CD4-positive, alpha-beta memory T cell (primary cell): ENCODE data around the gene TIAL1. TPM values are rescaled to one million over a fixed set of nuclear protein-coding genes. Genes with fewer than 3 reads are reported as not detected.

Experiments used
- CTCF ChIA-PET: fragments of 350-600 bp; sonication (Branson Sonifier 250); formaldehyde crosslinking; loops from one replicate; lab custom pipeline; 2021; ENCODE audit warnings: inconsistent platforms; ENCODE audit not compliant: partially characterized antibody; lab: Charles Lee
- POLR2A ChIA-PET: fragments of 350-600 bp; sonication (Branson Sonifier 250); formaldehyde crosslinking; loops from one replicate; lab custom pipeline; 2021; ENCODE audit not compliant: partially characterized antibody; lab: Charles Lee
- DNase-seq, 5 donors: peaks; one replicate each; pipeline versions ENCODE4 v3.0.0 to v3.0.0-alpha.2; 2020 to 2022; ENCODE audit warnings: mixed read lengths in 1 of 5
- H3K27ac ChIP-seq: one replicate; pipeline ENCODE4 v1.7.0; 2013; ENCODE audit warnings: low read depth, low read length
- H3K27me3 ChIP-seq: 2 replicates; pipeline ENCODE4 v1.7.0; 2013; ENCODE audit warnings: mild to moderate bottlenecking, low read length, moderate library complexity; ENCODE audit not compliant: insufficient read depth
- H3K36me3 ChIP-seq: 2 replicates; pipeline ENCODE4 v1.7.0; 2013; ENCODE audit warnings: mild to moderate bottlenecking, low read length, moderate library complexity; ENCODE audit not compliant: insufficient read depth
- H3K4me1 ChIP-seq: 2 replicates; pipeline ENCODE4 v1.7.0; 2013; ENCODE audit warnings: mild to moderate bottlenecking, low read length, moderate library complexity; ENCODE audit not compliant: insufficient read depth
- H3K4me3 ChIP-seq, 2 donors: one replicate each; pipeline ENCODE4 v1.7.0; 2013; ENCODE audit warnings: low read length in 2 of 2, mild to moderate bottlenecking in 1 of 2
- H3K9me3 ChIP-seq, 2 donors: one replicate each; pipeline ENCODE4 v1.7.0; 2013; ENCODE audit warnings: low read length in 2 of 2, control low read depth in 1 of 2; ENCODE audit not compliant: control insufficient read depth in 1 of 2
- H3K27ac Mint-ChIP-seq, 7 donors: one replicate each; pipeline ENCODE4 v1.8.0; 2020 to 2021; ENCODE audit warnings: mixed read lengths in 7 of 7, mild to moderate bottlenecking in 6 of 7, inconsistent platforms in 3 of 7, moderate library complexity in 3 of 7
- H3K27me3 Mint-ChIP-seq, 2 donors: one replicate each; pipeline ENCODE4 v1.8.0; 2020 to 2021; ENCODE audit warnings: mixed read lengths in 2 of 2
- H3K36me3 Mint-ChIP-seq, 2 donors: one replicate each; pipeline ENCODE4 v1.8.0; 2020 to 2021; ENCODE audit warnings: mixed read lengths in 2 of 2, inconsistent platforms in 1 of 2, mild to moderate bottlenecking in 1 of 2
- H3K4me1 Mint-ChIP-seq, 4 donors: one replicate each; pipeline ENCODE4 v1.8.0; 2020 to 2021; ENCODE audit warnings: mixed read lengths in 4 of 4, mild to moderate bottlenecking in 1 of 4
- H3K4me3 Mint-ChIP-seq, 8 donors: one replicate each; pipeline ENCODE4 v1.8.0; 2020 to 2021; ENCODE audit warnings: mixed read lengths in 8 of 8, mild to moderate bottlenecking in 7 of 8, moderate library complexity in 6 of 8, inconsistent platforms in 3 of 8
- H3K9me3 Mint-ChIP-seq, 8 donors: one replicate each; pipeline ENCODE4 v1.8.0; 2020 to 2021; ENCODE audit warnings: mixed read lengths in 8 of 8, mild to moderate bottlenecking in 5 of 8, inconsistent platforms in 3 of 8, moderate library complexity in 1 of 8
- intact Hi-C: fragments of 100-400 bp; cut with micrococcal nuclease; formaldehyde crosslinking; loops from one replicate; pipeline ENCODE4 v1.15.1; 2023
- polyA plus RNA-seq, 2 donors: library from polyadenylated mRNA; unstranded; fragments of 300-500 nt; fragmentation: Illumina TruSeq; gene quantifications; one replicate each; pipeline ENCODE4 v1.2.3, GENCODE V29; 2021
- total RNA-seq, 2 experiments: library from RNA; stranded (reverse); gene quantifications; one replicate each; pipeline ENCODE4 v1.2.3, GENCODE V29; 2021

TIAL1 gene
- total and polyA plus RNA-seq, 4 experiments from 2014 or later = 8.8 to 212 (median 107) TPM

- no peak overlapping the region for H3K4me3 ChIP-seq
- H3K27ac ChIP-seq = no peak overlapping the region
- Mint-ChIP-seq H3K9me3 (no peaks in the 10 kb centered on the region), H3K36me3 (no peaks in the 10 kb centered on the region), H3K4me1 (peaks cover 0 to 1% (median 0%) of the 10 kb centered on the region in 4 donors), H3K4me3 (no peak overlapping the region), H3K27ac (no peak overlapping the region), H3K27me3 (no peaks in the 10 kb centered on the region)
- H3K4me1 ChIP-seq = no peaks in the 10 kb centered on the region
- ChIA-PET CTCF (no interaction called here), POLR2A (no interaction called here)
- H3K36me3 ChIP-seq = no peaks in the 10 kb centered on the region
- no peak for DNase-seq
- no peaks in the 10 kb centered on the region for H3K9me3 ChIP-seq
- intact Hi-C loops = no loop called here
- no peaks in the 10 kb centered on the region for H3K27me3 ChIP-seq
Measured at GRCh38 chr10:119550827-119551226, 45.9 kb downstream of the TIAL1 start.

- CTCF ChIA-PET = interaction anchor here (0.7 kb wide), 2 partner anchors 14 to 350 kb away, joined by 3 to 5 read pairs; no protein-coding TSS in a partner anchor
- no peaks in the 10 kb centered on the region for H3K9me3 Mint-ChIP-seq
- no peak overlapping the region for H3K27ac ChIP-seq
- no peaks in the 10 kb centered on the region for H3K36me3 ChIP-seq
- peaks cover 0 to 1% (median 0%) of the 10 kb centered on the region in 4 donors for H3K4me1 Mint-ChIP-seq
- H3K4me1 ChIP-seq = no peaks in the 10 kb centered on the region
- no peaks in the 10 kb centered on the region for H3K27me3 ChIP-seq
- no peaks in the 10 kb centered on the region for H3K36me3 Mint-ChIP-seq
- intact Hi-C loops = no loop called here
- no peak overlapping the region for H3K4me3 Mint-ChIP-seq
- H3K9me3 ChIP-seq = no peaks in the 10 kb centered on the region
- no peak overlapping the region for H3K4me3 ChIP-seq
- no peak for DNase-seq
- POLR2A ChIA-PET = no interaction called here
- peak overlapping the region in 1 of 7 donors; percentile 25 for H3K27ac Mint-ChIP-seq
- H3K27me3 Mint-ChIP-seq = no peaks in the 10 kb centered on the region
Measured at GRCh38 chr10:119549247-119549999, 47.3 kb downstream of the TIAL1 start.

DNA sequence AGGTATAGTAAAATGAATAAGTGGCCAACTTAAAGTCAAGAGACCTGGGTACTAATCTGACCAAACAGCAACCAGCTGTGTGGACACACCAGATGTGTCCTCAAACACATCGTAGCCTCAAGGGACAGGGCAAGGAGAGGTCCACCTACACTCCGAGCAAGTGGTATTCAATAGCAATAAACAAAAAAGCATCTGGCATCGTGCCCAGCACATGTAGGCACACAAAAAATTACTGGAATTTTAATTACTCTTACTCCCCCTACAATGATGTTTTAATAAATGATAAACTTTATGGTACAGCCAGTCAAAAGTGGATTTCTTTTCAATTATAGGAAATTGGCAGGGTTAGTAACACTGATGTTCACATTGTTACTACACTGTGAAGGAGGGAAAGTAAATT is 50.8 kb downstream of the TIAL1 start:
- CTCF ChIA-PET = interaction anchor here (1.2 to 5.1 kb wide), 3 partner anchors 102 to 347 kb away, joined by 3 to 48 read pairs (median 3); no protein-coding TSS in a partner anchor

DNA sequence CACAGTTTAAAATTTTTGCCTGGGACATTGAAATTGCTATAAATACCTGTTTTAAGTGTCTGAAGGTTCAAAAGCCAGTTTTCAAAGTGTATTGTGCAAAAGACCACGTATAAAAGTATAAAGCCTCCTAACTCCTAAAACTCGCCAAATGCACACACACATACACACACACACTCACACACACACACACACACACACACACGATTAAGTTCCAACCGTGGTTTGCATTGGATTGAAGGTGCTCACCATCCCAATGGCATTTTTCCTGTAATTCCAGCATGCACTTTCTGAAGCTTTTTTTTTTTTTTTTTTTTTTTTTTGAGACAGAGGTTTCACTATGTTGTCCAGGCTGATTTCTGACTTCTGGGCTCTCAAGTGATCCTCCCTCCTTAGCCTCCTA is 51.5 kb downstream of the TIAL1 start:
- H3K9me3 ChIP-seq = no peaks in the 10 kb centered on the region
- no peak for DNase-seq
- CTCF ChIA-PET = interaction anchor here (1.2 to 5.1 kb wide), 5 partner anchors 44 to 346 kb away, joined by 3 to 50 read pairs (median 39); no protein-coding TSS in a partner anchor
- H3K27me3 ChIP-seq = no peaks in the 10 kb centered on the region
- Mint-ChIP-seq H3K4me3 (peak overlapping the region in 2 of 8 donors; percentile 31 to 32), H3K27ac (peak overlapping the region in 1 of 7 donors; percentile 29), H3K27me3 (no peaks in the 10 kb centered on the region), H3K36me3 (peaks cover 0 to 7% of the 10 kb centered on the region in 2 donors), H3K4me1 (peaks cover 10 to 22% (median 18%) of the 10 kb centered on the region in 4 donors), H3K9me3 (no peaks in the 10 kb centered on the region)
- H3K36me3 ChIP-seq = no peaks in the 10 kb centered on the region
- H3K27ac ChIP-seq = no peak overlapping the region
- H3K4me1 ChIP-seq = peaks cover 21% of the 10 kb centered on the region
- intact Hi-C loops = no loop called here
- POLR2A ChIA-PET = no interaction called here
- H3K4me3 ChIP-seq = no peak overlapping the region

More for the DNA sequence above, 50.8 kb downstream of the TIAL1 start:
- H3K27ac Mint-ChIP-seq = no peak overlapping the region
- no peaks in the 10 kb centered on the region for H3K27me3 ChIP-seq
- intact Hi-C loops = no loop called here
- no peak overlapping the region for H3K27ac ChIP-seq
- H3K4me3 Mint-ChIP-seq = peak overlapping the region in 1 of 8 donors; percentile 31
- H3K36me3 ChIP-seq = no peaks in the 10 kb centered on the region
- POLR2A ChIA-PET = no interaction called here
- peaks cover 6 to 15% (median 11%) of the 10 kb centered on the region in 4 donors for H3K4me1 Mint-ChIP-seq
- no peaks in the 10 kb centered on the region for H3K9me3 Mint-ChIP-seq
- H3K9me3 ChIP-seq = no peaks in the 10 kb centered on the region
- H3K4me3 ChIP-seq = no peak overlapping the region
- DNase-seq = no peak
- H3K36me3 Mint-ChIP-seq = peaks cover 0 to 7% of the 10 kb centered on the region in 2 donors
- peaks cover 14% of the 10 kb centered on the region for H3K4me1 ChIP-seq
- H3K27me3 Mint-ChIP-seq = no peaks in the 10 kb centered on the region

DNA sequence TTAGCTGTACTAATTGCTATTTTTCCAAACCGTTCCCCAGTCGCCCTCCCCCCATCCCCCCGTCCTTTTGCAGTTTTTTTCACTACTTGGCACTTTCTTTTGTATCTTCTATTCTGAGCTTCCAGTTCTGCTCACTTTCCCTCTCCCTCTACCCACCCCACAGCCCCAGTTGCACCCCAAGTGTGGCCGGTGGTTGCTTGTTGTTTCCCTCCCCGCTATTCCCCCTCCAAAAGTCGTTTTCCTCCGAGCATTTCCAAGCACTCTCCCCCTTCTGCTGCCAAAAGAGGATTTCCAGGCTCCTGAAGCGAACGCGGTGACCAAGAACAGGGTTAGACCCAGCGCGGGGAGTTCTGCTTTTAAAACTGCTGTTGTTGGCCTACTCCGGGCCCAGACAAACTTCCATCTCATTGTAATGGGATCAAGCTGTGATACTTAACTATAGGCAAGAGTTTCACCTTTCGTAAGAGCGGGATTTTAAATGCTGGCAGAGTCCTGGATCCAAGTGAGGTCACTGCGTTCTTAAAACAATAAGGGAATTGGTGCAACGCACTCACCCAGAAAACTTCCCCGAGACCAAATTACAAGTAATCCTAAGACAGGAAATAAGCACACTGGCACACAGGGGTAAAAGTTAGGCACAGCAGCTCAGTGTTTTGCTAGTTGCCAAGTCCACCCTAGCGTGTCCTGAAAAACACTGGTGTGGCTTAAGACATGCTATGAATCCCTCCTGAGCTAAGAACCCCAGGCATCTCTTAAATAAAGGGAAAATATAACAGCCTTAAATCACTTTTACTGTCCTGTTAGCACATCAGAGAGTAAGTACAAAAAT is 52.7 kb downstream of the TIAL1 start:
- CTCF ChIA-PET = interaction anchor here (0.6 to 5.1 kb wide), 35 partner anchors 10 to 404 kb away, joined by 3 to 57 read pairs (median 6); partner anchors contain the start of genes GRK5 and INPP5F
- H3K4me3 ChIP-seq = peak overlapping the region in 1 of 2 donors; percentile 88
- intact Hi-C loops = loop anchor here (1.0 to 5.0 kb wide), 11 partner anchors 53 to 787 kb away; partner anchors contain the start of genes BAG3, MCMBP and TIAL1

GRCh38 chr10:119542988-119543813 is 53.6 kb downstream of the TIAL1 start:
- no peaks in the 10 kb centered on the region for H3K27me3 ChIP-seq
- H3K4me3 ChIP-seq = peak overlapping the region in 1 of 2 donors; percentile 88
- peak overlapping the region; percentile 83 to 96 (median 91) for H3K27ac Mint-ChIP-seq
- intact Hi-C loops = loop anchor here (1.0 to 5.0 kb wide), 14 partner anchors 27 to 786 kb away; partner anchors contain the start of genes BAG3, MCMBP and TIAL1
- peaks cover 28 to 43% (median 38%) of the 10 kb centered on the region in 4 donors for H3K4me1 Mint-ChIP-seq
- peak overlapping the region; percentile 57 for H3K27ac ChIP-seq
- no peaks in the 10 kb centered on the region for H3K9me3 ChIP-seq
- no peaks in the 10 kb centered on the region for H3K27me3 Mint-ChIP-seq
- DNase-seq = peak; percentile 60 to 67 (median 64)
- H3K4me3 Mint-ChIP-seq = peak overlapping the region; percentile 94 to 98 (median 95)
- H3K36me3 Mint-ChIP-seq = peaks cover 0 to 7% of the 10 kb centered on the region in 2 donors
- H3K4me1 ChIP-seq = peaks cover 42% of the 10 kb centered on the region
- ChIA-PET CTCF (interaction anchor here (0.6 to 5.1 kb wide), 50 partner anchors 8 to 495 kb away, joined by 3 to 57 read pairs (median 5); partner anchors contain the start of genes GRK5 and INPP5F), POLR2A (interaction anchor here (0.6 to 7.7 kb wide), 32 partner anchors 10 to 788 kb away, joined by 3 to 107 read pairs (median 6); partner anchors contain the start of genes BAG3, CACUL1, GRK5 and MCMBP)
- H3K9me3 Mint-ChIP-seq = peaks cover 0 to 1% (median 0%) of the 10 kb centered on the region in 8 donors
- H3K36me3 ChIP-seq = no peaks in the 10 kb centered on the region

More for the DNA sequence above, 52.7 kb downstream of the TIAL1 start:
- Mint-ChIP-seq H3K4me1 (peaks cover 20 to 35% (median 29%) of the 10 kb centered on the region in 4 donors), H3K27ac (peak overlapping the region in 6 of 7 donors; percentile 33 to 95 (median 86)), H3K9me3 (no peaks in the 10 kb centered on the region), H3K4me3 (peak overlapping the region; percentile 94 to 98 (median 95)), H3K36me3 (peaks cover 0 to 7% of the 10 kb centered on the region in 2 donors), H3K27me3 (no peaks in the 10 kb centered on the region)
- no peak overlapping the region for H3K27ac ChIP-seq
- POLR2A ChIA-PET = interaction anchor here (0.7 to 7.7 kb wide), 19 partner anchors 11 to 789 kb away, joined by 3 to 107 read pairs (median 12); partner anchors contain the start of genes BAG3, CACUL1, GRK5 and SFXN4
- no peak for DNase-seq
- peaks cover 34% of the 10 kb centered on the region for H3K4me1 ChIP-seq
- H3K27me3 ChIP-seq = no peaks in the 10 kb centered on the region
- H3K9me3 ChIP-seq = no peaks in the 10 kb centered on the region
- no peaks in the 10 kb centered on the region for H3K36me3 ChIP-seq
